K562 (cell line): ENCODE data around the gene PRTFDC1. TPM values are rescaled to one million over a fixed set of nuclear protein-coding genes. Genes with fewer than 3 reads are reported as not detected.
A peak's percentile ranks its signal among the peaks of the same experiment; 100 is the strongest.

Source experiments
- CBX8 ChIP-seq: fragments of 200-600 bp; sonication (generic); IDR thresholded peaks from 2 replicates; pipeline ENCODE4 v1.6.1; 2012; ENCODE audit warnings: borderline replicate concordance, mixed run types, low read depth, mild to moderate bottlenecking, moderate library complexity, mixed read lengths, low read length, control low read depth, inconsistent platforms; ENCODE audit not compliant: poor library complexity, severe bottlenecking; ENCODE audit errors: extremely low read depth
- DPF2 ChIP-seq: fragments of 450-650 bp; IDR thresholded peaks from 2 replicates; pipeline ENCODE4 v1.6.1; 2016
- ETV1 ChIP-seq: fragments of 450-650 bp; conservative IDR thresholded peaks from 2 replicates; pipeline ENCODE4 v1.6.1; 2016; ENCODE audit warnings: missing genetic modification characterization, control low read depth, low read depth, missing compliant biosample characterization
- L3MBTL2 ChIP-seq: fragments of 450-650 bp; IDR thresholded peaks from 2 replicates; pipeline ENCODE4 v1.6.1; 2016; ENCODE audit warnings: mild to moderate bottlenecking, moderate library complexity
- RFX7 ChIP-seq: fragments of 250-450 bp; sonication (Bioruptor Pico); IDR thresholded peaks from 2 replicates; pipeline ENCODE4 v1.5.1; 2021; ENCODE audit warnings: mild to moderate bottlenecking
- ZNF175 ChIP-seq: fragments of 200-800 bp; sonication (Bioruptor generic); IDR thresholded peaks from 2 replicates; pipeline ENCODE4 v1.6.1; 2016; ENCODE audit warnings: low read depth, mild to moderate bottlenecking, missing genetic modification characterization, missing compliant biosample characterization
- ZNF316 ChIP-seq: fragments of 450-650 bp; IDR thresholded peaks from 2 replicates; pipeline ENCODE4 v1.6.1; 2016
- ZNF778 ChIP-seq: fragments of 450-650 bp; formaldehyde crosslinking; IDR thresholded peaks from 2 replicates; pipeline ENCODE4 v1.4.0; 2020; ENCODE audit warnings: mild to moderate bottlenecking, moderate library complexity
- polyA plus RNA-seq, 8 experiments: library from polyadenylated mRNA; depleted of rRNA in 4 of 8; stranded (reverse) in 5 of 8; unstranded in 3 of 8; fragments of >200 nt; fragmentation: Nextera tagmentation in 2 of 8; fragmentation: Illumina TruSeq in 1 of 8; extraction: Ambion mirVana in 2 of 8; extraction: Trizol in 1 of 8; gene quantifications; 2 replicates each; pipeline versions ENCODE4 v1.2.1 to v1.2.3, GENCODE V29; 2011 to 2014; ENCODE audit warnings: inconsistent platforms in 1 of 8, missing spikeins in 1 of 8
- total RNA-seq, 7 experiments: library from RNA; depleted of rRNA in 6 of 7; stranded (reverse); fragments of >200 nt in 6 of 7; fragmentation: Illumina TruSeq in 2 of 7; extraction: Trizol in 2 of 7; gene quantifications; 2 replicates each; pipeline versions ENCODE4 v1.2.1 to v1.2.3, GENCODE V29; 2011 to 2021; ENCODE audit warnings: low replicate concordance in 1 of 7
- TF ChIP-seq, protein P1 (sequence below): sonication (generic); formaldehyde crosslinking; IDR thresholded peaks from 2 replicates; pipeline ENCODE4 v1.8.0; 2022; ENCODE audit warnings: mild to moderate bottlenecking, missing genetic modification reagents
- TF ChIP-seq, protein P2 (sequence below), 2 experiments: fragments of 450-650 bp; IDR thresholded peaks; 2 replicates each; pipeline ENCODE4 v1.6.1; 2016; ENCODE audit warnings: mild to moderate bottlenecking in 2 of 2, borderline replicate concordance in 1 of 2, low read depth in 1 of 2, moderate library complexity in 1 of 2
- TF ChIP-seq, protein P3 (sequence below): fragments of 450-650 bp; IDR thresholded peaks from 2 replicates; pipeline ENCODE4 v1.6.1; 2017; ENCODE audit warnings: antibody characterized with exemption, mild to moderate bottlenecking
- TF ChIP-seq, protein P4 (sequence below): fragments of 450-650 bp; conservative IDR thresholded peaks from 2 replicates; pipeline ENCODE4 v1.6.1; 2016; ENCODE audit warnings: missing genetic modification characterization, low read depth, mild to moderate bottlenecking, missing compliant biosample characterization, moderate library complexity

PRTFDC1 gene
- total and polyA plus RNA-seq, 9 of the 15 experiments (the other 6 are each of a cell fraction or from before 2014, with no cell fraction given), result 7.0 to 27.6 (median 10.0) TPM

DNA sequence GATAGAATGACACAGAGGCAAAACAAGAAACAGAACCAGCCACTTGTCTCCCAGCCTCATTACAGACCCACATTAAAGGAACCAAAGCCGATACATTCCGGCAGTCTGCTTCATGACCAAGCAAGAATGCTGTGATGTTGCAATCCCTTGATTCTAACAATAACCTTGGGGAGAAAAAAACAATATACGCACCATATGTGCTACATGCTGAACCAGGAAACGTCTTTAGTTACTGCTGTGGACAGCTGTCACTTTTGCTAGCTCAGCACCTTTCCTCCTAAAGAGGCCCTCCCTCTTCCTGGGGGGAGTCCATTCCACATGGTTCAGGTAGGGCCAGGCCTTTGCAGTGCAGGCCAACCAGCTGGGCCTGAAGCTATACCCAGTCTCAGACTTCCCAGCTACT is 79.1 kb downstream of the PRTFDC1 start (continued):
- TF ChIP-seq CBX8, result no peak
- TF ChIP-seq DPF2, result no peak; the same call in 1 of the 2 replicates
- 0 out of 2 replicates have a peak, but pooled peaks have one; percentile 22 for TF ChIP-seq ETV1 (tag)
- 0 out of 2 replicates have a peak, but pooled peaks have one; percentile 12 for TF ChIP-seq L3MBTL2
- TF ChIP-seq, protein P1, sequence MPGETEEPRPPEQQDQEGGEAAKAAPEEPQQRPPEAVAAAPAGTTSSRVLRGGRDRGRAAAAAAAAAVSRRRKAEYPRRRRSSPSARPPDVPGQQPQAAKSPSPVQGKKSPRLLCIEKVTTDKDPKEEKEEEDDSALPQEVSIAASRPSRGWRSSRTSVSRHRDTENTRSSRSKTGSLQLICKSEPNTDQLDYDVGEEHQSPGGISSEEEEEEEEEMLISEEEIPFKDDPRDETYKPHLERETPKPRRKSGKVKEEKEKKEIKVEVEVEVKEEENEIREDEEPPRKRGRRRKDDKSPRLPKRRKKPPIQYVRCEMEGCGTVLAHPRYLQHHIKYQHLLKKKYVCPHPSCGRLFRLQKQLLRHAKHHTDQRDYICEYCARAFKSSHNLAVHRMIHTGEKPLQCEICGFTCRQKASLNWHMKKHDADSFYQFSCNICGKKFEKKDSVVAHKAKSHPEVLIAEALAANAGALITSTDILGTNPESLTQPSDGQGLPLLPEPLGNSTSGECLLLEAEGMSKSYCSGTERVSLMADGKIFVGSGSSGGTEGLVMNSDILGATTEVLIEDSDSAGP (CRISPR knock-in tag), result no peak
- no peak for TF ChIP-seq ZNF778 (CRISPR knock-in tag)
- TF ChIP-seq RFX7, result no peak
- TF ChIP-seq, protein P2, sequence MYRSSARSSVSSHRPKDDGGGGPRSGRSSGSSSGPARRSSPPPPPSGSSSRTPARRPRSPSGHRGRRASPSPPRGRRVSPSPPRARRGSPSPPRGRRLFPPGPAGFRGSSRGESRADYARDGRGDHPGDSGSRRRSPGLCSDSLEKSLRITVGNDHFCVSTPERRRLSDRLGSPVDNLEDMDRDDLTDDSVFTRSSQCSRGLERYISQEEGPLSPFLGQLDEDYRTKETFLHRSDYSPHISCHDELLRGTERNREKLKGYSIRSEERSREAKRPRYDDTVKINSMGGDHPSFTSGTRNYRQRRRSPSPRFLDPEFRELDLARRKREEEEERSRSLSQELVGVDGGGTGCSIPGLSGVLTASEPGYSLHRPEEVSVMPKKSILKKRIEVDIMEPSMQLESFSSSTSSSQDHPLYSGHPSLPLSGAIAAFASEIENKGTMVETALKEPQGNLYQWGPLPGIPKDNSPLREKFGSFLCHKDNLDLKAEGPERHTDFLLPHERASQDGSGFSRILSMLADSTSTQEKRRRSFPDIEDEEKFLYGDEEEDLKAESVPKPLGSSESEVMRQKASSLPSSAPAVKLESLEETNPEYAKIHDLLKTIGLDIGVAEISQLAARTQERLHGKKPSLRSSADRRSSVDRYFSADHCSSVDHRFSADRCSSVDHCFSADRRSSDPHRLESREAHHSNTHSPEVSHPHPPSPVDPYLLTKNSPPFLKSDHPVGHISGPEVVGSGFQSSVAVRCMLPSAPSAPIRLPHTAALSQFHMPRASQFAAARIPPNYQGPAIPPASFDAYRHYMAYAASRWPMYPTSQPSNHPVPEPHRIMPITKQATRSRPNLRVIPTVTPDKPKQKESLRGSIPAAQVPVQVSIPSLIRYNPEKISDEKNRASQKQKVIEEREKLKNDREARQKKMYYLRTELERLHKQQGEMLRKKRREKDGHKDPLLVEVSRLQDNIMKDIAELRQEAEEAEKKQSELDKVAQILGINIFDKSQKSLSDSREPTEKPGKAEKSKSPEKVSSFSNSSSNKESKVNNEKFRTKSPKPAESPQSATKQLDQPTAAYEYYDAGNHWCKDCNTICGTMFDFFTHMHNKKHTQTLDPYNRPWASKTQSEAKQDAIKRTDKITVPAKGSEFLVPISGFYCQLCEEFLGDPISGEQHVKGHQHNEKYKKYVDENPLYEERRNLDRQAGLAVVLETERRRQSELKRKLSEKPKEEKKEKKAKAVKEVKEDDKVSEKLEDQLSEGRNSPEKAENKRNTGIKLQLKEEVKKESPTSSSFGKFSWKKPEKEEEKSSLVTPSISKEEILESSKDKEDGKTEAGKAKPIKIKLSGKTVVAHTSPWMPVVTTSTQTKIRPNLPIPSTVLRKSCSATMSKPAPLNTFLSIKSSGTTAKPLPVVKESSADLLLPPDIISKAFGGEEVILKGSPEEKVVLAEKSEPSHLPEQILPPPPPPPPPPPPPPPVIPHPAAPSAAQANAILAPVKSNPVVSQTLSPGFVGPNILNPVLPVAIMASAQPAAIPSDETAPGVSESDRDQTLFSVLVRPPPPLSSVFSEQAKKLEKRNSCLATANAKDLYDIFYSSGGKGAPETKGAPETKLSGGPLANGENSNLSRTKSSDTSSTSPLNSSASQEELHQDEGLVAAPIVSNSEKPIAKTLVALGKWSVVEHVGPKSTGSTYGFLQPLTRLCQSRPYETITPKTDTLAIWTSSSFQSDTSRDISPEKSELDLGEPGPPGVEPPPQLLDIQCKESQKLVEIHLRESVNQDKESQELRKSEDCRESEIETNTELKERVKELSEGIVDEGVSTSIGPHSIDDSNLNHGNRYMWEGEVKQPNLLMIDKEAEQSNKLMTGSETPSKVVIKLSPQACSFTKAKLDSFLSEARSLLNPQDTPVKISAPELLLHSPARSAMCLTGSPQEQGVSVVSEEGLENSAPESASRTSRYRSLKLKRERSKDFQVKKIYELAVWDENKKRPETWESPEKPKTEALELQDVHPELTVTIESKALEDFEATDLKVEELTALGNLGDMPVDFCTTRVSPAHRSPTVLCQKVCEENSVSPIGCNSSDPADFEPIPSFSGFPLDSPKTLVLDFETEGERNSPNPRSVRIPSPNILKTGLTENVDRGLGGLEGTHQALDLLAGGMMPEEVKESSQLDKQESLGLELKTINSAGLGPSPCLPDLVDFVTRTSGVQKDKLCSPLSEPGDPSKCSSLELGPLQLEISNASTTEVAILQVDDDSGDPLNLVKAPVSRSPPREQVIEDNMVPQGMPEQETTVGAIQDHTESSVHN (IDR thresholded peaks at IDR 0.05; ENCODE audit: borderline replicate concordance in 1 of 2, low read depth in 1 of 2), result 0 out of 4 replicates have a peak, but pooled peaks of 1 of the 2 experiments have one; percentile 48
- TF ChIP-seq, protein P3, sequence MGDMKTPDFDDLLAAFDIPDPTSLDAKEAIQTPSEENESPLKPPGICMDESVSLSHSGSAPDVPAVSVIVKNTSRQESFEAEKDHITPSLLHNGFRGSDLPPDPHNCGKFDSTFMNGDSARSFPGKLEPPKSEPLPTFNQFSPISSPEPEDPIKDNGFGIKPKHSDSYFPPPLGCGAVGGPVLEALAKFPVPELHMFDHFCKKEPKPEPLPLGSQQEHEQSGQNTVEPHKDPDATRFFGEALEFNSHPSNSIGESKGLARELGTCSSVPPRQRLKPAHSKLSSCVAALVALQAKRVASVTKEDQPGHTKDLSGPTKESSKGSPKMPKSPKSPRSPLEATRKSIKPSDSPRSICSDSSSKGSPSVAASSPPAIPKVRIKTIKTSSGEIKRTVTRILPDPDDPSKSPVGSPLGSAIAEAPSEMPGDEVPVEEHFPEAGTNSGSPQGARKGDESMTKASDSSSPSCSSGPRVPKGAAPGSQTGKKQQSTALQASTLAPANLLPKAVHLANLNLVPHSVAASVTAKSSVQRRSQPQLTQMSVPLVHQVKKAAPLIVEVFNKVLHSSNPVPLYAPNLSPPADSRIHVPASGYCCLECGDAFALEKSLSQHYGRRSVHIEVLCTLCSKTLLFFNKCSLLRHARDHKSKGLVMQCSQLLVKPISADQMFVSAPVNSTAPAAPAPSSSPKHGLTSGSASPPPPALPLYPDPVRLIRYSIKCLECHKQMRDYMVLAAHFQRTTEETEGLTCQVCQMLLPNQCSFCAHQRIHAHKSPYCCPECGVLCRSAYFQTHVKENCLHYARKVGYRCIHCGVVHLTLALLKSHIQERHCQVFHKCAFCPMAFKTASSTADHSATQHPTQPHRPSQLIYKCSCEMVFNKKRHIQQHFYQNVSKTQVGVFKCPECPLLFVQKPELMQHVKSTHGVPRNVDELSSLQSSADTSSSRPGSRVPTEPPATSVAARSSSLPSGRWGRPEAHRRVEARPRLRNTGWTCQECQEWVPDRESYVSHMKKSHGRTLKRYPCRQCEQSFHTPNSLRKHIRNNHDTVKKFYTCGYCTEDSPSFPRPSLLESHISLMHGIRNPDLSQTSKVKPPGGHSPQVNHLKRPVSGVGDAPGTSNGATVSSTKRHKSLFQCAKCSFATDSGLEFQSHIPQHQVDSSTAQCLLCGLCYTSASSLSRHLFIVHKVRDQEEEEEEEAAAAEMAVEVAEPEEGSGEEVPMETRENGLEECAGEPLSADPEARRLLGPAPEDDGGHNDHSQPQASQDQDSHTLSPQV, result peak; percentile 88
- TF ChIP-seq, protein P4, sequence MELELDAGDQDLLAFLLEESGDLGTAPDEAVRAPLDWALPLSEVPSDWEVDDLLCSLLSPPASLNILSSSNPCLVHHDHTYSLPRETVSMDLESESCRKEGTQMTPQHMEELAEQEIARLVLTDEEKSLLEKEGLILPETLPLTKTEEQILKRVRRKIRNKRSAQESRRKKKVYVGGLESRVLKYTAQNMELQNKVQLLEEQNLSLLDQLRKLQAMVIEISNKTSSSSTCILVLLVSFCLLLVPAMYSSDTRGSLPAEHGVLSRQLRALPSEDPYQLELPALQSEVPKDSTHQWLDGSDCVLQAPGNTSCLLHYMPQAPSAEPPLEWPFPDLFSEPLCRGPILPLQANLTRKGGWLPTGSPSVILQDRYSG (tag), result peak; percentile 42; the same call in 1 of the 2 replicates
- peak; percentile 99 for TF ChIP-seq ZNF316
- TF ChIP-seq ZNF175, result no peak
